ENCODE measurements around the gene NDUFS3.

DNA sequence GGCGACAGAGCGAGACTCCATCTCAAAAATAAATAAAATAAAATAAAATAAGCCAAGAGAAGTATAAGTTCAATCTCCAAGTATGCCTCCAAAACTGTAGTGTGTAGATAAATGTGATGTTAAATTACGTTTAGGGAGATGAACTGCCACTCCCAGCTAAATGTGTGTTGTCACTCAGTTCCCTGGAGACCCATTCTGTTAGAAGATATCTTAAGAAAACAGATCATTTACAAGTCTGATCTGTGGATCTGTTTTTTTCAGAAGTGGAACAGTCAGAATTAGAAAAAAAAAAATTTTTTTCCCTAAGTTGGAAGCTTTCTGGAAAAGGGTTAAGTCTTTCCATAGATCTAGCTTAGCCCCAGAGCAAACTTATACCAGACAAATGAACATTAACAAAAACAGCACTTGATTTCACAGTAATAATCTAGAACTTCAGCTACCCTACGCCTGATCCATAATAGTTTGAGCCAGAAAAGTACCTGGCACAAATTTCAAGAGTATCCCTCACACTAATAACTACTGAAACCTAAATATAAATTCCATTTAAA, 44.1 kb upstream of the NDUFS3 start:
- TF ChIP-seq CREB1 (CRISPR knock-in tag; IDR thresholded peaks at IDR 0.05; ENCODE audit: low read depth): no peak
- TF ChIP-seq, protein P1, sequence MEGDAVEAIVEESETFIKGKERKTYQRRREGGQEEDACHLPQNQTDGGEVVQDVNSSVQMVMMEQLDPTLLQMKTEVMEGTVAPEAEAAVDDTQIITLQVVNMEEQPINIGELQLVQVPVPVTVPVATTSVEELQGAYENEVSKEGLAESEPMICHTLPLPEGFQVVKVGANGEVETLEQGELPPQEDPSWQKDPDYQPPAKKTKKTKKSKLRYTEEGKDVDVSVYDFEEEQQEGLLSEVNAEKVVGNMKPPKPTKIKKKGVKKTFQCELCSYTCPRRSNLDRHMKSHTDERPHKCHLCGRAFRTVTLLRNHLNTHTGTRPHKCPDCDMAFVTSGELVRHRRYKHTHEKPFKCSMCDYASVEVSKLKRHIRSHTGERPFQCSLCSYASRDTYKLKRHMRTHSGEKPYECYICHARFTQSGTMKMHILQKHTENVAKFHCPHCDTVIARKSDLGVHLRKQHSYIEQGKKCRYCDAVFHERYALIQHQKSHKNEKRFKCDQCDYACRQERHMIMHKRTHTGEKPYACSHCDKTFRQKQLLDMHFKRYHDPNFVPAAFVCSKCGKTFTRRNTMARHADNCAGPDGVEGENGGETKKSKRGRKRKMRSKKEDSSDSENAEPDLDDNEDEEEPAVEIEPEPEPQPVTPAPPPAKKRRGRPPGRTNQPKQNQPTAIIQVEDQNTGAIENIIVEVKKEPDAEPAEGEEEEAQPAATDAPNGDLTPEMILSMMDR (conservative IDR thresholded peaks at IDR 0.05; ENCODE audit: low read depth in 2 of 2): no peak
- TF ChIP-seq EZH2phosphoT487 (IDR thresholded peaks at IDR 0.05; ENCODE audit: unreplicated experiment): no peak
- no peak for TF ChIP-seq REST (IDR thresholded peaks at IDR 0.05; ENCODE audit: unreplicated experiment)
- TF ChIP-seq EZH2 (IDR thresholded peaks at IDR 0.05; ENCODE audit: low read depth, unreplicated experiment): no peak
- no peak for TF ChIP-seq ZNF331 (CRISPR knock-in tag; IDR thresholded peaks at IDR 0.05; ENCODE audit: low read depth)
- TF ChIP-seq JUNB (IDR thresholded peaks at IDR 0.05; ENCODE audit: unreplicated experiment): no peak
- TF ChIP-seq POLR2AphosphoS5 (IDR thresholded peaks at IDR 0.05; ENCODE audit: low read depth): no peak
- TF ChIP-seq, protein P2, sequence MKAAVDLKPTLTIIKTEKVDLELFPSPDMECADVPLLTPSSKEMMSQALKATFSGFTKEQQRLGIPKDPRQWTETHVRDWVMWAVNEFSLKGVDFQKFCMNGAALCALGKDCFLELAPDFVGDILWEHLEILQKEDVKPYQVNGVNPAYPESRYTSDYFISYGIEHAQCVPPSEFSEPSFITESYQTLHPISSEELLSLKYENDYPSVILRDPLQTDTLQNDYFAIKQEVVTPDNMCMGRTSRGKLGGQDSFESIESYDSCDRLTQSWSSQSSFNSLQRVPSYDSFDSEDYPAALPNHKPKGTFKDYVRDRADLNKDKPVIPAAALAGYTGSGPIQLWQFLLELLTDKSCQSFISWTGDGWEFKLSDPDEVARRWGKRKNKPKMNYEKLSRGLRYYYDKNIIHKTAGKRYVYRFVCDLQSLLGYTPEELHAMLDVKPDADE (IDR thresholded peaks at IDR 0.05): no peak
- TF ChIP-seq NANOG (IDR thresholded peaks at IDR 0.05; ENCODE audit: borderline replicate concordance): no peak
- TF ChIP-seq ZNF114 (CRISPR knock-in tag; IDR thresholded peaks at IDR 0.05): no peak

Measured in GM23338 (cell line).